ENCODE data around the gene ELOA. TPM values are rescaled to one million over a fixed set of nuclear protein-coding genes. Genes with fewer than 3 reads are reported as not detected.
A peak's percentile ranks its signal among the peaks of the same experiment; 100 is the strongest.

ELOA gene
- total and polyA plus RNA-seq, 12 donors, result 11.2 to 39.0 (median 33.3) TPM

DNA sequence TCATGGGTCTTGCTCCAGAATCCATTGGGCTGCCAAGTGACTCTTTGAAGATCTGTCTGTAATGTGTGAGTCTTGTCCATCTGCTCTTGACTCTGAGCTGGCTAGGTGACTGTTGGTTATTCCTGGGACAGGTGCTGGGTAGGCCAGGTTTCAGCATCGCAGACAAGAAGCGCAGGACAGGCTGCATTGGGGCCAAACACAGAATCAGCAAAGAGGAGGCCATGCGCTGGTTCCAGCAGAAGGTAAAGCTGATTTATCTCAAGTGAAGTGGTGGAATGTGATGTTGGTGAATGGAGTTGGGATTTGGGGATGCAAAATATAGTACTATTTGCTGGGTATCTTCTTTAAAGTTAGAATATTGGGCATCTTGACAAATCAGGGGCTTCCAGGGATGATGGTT lies 47.6 kb upstream of the ELOA start:
- intact Hi-C loops (cut with DNase I), result loop anchor here in 3 of 10 donors (5.0 to 10.0 kb wide), 2 partner anchors 47 to 49 kb away; partner anchors contain the start of gene ELOA (in 3 of the 3)
- no peak overlapping the region for H3K27ac ChIP-seq
- WGBS, 2 donors, result 93 to 95% methylated on average over 3 of the region's 3 CpGs

DNA sequence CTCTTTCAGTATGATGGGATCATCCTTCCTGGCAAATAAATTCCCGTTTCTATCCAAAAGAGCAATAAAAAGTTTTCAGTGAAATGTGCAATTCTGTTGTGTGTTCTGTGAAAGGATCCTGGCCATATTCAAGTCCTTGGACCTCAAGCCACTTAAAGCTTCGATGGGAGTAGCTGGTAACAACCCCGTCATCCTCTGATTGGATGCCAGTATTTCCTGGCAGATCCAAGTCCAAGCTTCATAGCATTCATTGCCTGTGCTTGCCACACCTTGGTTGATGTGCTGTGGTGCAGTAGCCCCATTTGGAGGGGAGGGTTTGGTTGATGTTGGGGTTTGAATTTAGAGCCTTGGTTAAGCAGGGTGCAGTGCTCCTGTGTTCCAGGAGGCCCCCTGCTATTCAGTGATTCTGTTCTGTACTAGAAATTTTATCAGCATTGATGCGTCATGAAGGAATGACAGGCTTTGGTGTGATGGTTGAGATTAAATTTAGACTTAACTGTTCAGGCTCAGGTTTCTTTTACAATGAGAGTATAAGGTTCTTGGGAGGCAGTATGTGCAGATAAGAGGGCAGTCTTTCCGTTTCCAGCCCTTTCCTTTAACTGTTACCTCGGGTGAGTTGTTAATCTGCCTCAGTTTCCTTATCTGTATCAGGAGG lies 46.8 kb upstream of the ELOA start:
- WGBS, 2 donors, result 41 to 44% methylated on average over 6 of the region's 6 CpGs
- H3K4me1 ChIP-seq, result peaks cover 5 to 74% (median 52%) of the 10 kb centered on the region in 9 donors
- H3K27ac ChIP-seq, result no peak overlapping the region
- no peak for ATAC-seq
- intact Hi-C loops (cut with DNase I), result loop anchor here in 3 of 10 donors (5.0 to 10.0 kb wide), 2 partner anchors 46 to 48 kb away; partner anchors contain the start of gene ELOA (in 3 of the 3)
- peaks cover 0 to 91% (median 75%) of the 10 kb centered on the region in 9 donors for H3K36me3 ChIP-seq
- no peak for DNase-seq
- no peaks in the 10 kb centered on the region for H3K9me3 ChIP-seq
- H3K27me3 ChIP-seq, result no peaks in the 10 kb centered on the region
- H3K4me3 ChIP-seq, result no peak overlapping the region
- TF ChIP-seq, protein P1, sequence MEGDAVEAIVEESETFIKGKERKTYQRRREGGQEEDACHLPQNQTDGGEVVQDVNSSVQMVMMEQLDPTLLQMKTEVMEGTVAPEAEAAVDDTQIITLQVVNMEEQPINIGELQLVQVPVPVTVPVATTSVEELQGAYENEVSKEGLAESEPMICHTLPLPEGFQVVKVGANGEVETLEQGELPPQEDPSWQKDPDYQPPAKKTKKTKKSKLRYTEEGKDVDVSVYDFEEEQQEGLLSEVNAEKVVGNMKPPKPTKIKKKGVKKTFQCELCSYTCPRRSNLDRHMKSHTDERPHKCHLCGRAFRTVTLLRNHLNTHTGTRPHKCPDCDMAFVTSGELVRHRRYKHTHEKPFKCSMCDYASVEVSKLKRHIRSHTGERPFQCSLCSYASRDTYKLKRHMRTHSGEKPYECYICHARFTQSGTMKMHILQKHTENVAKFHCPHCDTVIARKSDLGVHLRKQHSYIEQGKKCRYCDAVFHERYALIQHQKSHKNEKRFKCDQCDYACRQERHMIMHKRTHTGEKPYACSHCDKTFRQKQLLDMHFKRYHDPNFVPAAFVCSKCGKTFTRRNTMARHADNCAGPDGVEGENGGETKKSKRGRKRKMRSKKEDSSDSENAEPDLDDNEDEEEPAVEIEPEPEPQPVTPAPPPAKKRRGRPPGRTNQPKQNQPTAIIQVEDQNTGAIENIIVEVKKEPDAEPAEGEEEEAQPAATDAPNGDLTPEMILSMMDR (IDR thresholded peaks at IDR 0.05), result no peak

More for the DNA sequence above, 47.6 kb upstream of the ELOA start:
- TF ChIP-seq, protein P1 (IDR thresholded peaks at IDR 0.05), result no peak
- Histone ChIP-seq H3K9me3 (no peaks in the 10 kb centered on the region), H3K4me3 (no peak overlapping the region), H3K4me1 (peaks cover 5 to 73% (median 52%) of the 10 kb centered on the region in 9 donors), H3K27me3 (no peaks in the 10 kb centered on the region), H3K36me3 (peaks cover 0 to 83% (median 67%) of the 10 kb centered on the region in 9 donors)
- no peak for ATAC-seq
- DNase-seq, result no peak

DNA sequence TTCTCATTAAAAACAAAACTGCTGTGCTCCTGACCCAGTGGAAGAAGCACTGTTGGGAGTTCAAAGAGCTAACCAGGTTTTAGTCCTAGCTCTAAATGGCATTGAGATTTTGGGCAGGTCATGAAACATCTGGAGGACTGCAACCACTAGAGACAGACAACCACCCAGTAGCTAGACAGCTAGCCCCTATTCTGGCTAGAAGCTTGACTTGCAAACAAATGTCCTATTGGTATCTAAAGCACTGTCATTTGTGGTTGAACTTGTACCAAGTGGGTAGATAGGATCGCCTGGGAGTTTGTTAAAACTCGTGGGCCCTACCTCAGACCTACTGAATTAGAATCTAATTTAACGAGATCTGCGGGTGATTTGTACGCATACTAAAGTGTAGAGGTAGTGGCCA lies 44.8 kb upstream of the ELOA start:
- Histone ChIP-seq H3K4me1 (peaks cover 0 to 61% (median 38%) of the 10 kb centered on the region in 9 donors), H3K4me3 (no peak overlapping the region), H3K9me3 (no peaks in the 10 kb centered on the region), H3K27ac (no peak overlapping the region), H3K27me3 (no peaks in the 10 kb centered on the region), H3K36me3 (peaks cover 0 to 100% (median 72%) of the 10 kb centered on the region in 9 donors)
- TF ChIP-seq, protein P1 (IDR thresholded peaks at IDR 0.05), result no peak
- 65 to 77% methylated on average over 5 of the region's 5 CpGs for WGBS, 2 donors
- DNase-seq, result no peak
- intact Hi-C loops (cut with DNase I), result loop anchor here in 3 of 10 donors (5.0 to 10.0 kb wide), 2 partner anchors 44 to 46 kb away; partner anchors contain the start of gene ELOA (in 3 of the 3)
- no peak for ATAC-seq

DNA sequence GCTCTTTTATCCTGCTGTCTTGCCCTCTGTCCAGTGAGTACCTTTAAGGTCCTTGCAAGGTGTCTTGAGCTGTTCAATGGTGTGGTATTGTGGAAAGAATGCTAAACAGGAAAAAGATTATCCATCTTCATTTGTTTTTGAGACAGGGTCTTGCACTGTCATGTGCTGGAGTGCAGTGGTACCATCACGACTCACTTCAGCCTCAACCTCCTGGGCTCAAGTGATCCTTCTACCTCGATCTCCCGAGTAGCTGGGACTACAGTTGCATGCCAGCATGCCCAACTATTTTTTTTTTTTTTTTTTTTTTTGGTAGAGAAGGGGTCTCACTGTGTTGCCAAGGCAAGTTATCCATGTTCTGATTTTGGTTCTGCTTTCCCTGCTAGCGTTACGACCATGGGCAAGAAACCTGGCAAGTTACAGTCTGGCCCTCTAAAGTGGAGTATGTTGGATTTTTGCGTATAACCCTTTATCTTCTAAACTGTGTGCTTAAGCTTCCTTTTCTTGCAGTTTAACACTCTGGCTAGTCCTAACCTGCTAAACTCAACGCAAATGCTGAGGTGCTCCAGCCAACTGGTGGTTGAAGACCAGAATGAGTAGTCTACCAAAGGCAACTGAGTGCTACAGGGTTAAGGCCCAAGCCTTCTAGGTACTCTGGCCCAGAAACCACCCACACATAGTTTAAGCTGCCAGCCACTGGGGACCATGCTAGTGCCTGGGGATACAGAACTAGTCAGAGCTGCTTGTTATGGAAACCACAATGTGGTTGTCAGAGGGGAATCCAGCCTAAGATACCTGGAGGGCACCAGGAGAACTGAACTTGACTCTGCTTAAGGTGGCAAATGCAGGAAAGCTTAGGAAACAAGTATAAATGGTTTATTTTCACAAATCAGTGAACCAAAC lies 43.7 kb upstream of the ELOA start:
- Histone ChIP-seq H3K4me1 (peaks cover 0 to 51% (median 27%) of the 10 kb centered on the region in 9 donors), H3K36me3 (peaks cover 0 to 97% (median 61%) of the 10 kb centered on the region in 9 donors), H3K27me3 (no peaks in the 10 kb centered on the region), H3K27ac (no peak overlapping the region), H3K9me3 (no peaks in the 10 kb centered on the region), H3K4me3 (no peak overlapping the region)
- 82 to 84% methylated on average over 7 of the region's 7 CpGs for WGBS, 2 donors
- intact Hi-C loops (cut with DNase I), result loop anchor here in 3 of 10 donors (5.0 to 10.0 kb wide), 2 partner anchors 43 to 45 kb away; partner anchors contain the start of gene ELOA (in 3 of the 3)
- ATAC-seq (peak in 1 of 8 donors; percentile 19), DNase-seq (no peak)
- TF ChIP-seq, protein P1 (IDR thresholded peaks at IDR 0.05), result no peak

All from heart right ventricle (tissue), 16 donors.